Caco-2 (cell line): Measurements from ENCODE around the gene TAAR1. TPM values are rescaled to one million over a fixed set of nuclear protein-coding genes. Genes with fewer than 3 reads are reported as not detected.

ENCODE experiments used
- BruUV-seq: library from RNA; stranded (reverse); fragments of 400-500 nt; replicated peaks from 2 replicates; lab custom pipeline; 2021; lab: Mats Ljungman, UMichigan
- CTCF ChIA-PET: fragments of 300-600 bp; sonication (Branson Sonifier 250); formaldehyde crosslinking; loops from one replicate; lab custom pipeline; 2022; ENCODE audit warnings: antibody characterized with exemption; lab: Charles Lee
- POLR2A ChIA-PET: fragments of 300-600 bp; sonication (Branson Sonifier 250); formaldehyde crosslinking; loops from one replicate; lab custom pipeline; 2022; ENCODE audit warnings: antibody characterized with exemption; lab: Charles Lee
- DNase-seq, 2 experiments: peaks; one replicate each; pipeline versions ENCODE4 v3.0.0 to v3.0.0-alpha.2; 2020 to 2022
- H3K27me3 ChIP-seq: replicated peaks from 2 replicates; pipeline ENCODE4 v1.6.0; 2011; ENCODE audit warnings: low read length; ENCODE audit not compliant: control insufficient read depth, insufficient read depth
- H3K36me3 ChIP-seq: 2 replicates; pipeline ENCODE4 v1.5.1; 2011; ENCODE audit warnings: low read length; ENCODE audit not compliant: control insufficient read depth, insufficient read depth
- H3K4me1 ChIP-seq: fragments of 250-450 bp; sonication (Bioruptor Pico); 2 replicates; pipeline ENCODE4 v1.5.1; 2020; ENCODE audit warnings: mild to moderate bottlenecking
- H3K4me3 ChIP-seq: 2 replicates; pipeline ENCODE4 v1.5.1; 2011; ENCODE audit warnings: low read depth, mild to moderate bottlenecking, control low read depth, low read length
- H3K9me3 ChIP-seq: fragments of 250-450 bp; sonication (Bioruptor Pico); 2 replicates; pipeline ENCODE4 v1.5.1; 2020; ENCODE audit warnings: mild to moderate bottlenecking, moderate library complexity
- H3K27ac Mint-ChIP-seq: one replicate; pipeline ENCODE4 v1.8.0; 2022; ENCODE audit warnings: mixed read lengths; ENCODE audit not compliant: unreplicated experiment
- H3K27me3 Mint-ChIP-seq: one replicate; pipeline ENCODE4 v1.8.0; 2022; ENCODE audit warnings: mixed read lengths; ENCODE audit not compliant: insufficient read depth, unreplicated experiment
- H3K36me3 Mint-ChIP-seq: one replicate; pipeline ENCODE4 v1.8.0; 2022; ENCODE audit warnings: mild to moderate bottlenecking, mixed read lengths; ENCODE audit not compliant: insufficient read depth, unreplicated experiment
- H3K4me1 Mint-ChIP-seq: one replicate; pipeline ENCODE4 v1.8.0; 2022; ENCODE audit warnings: low read depth, mixed read lengths; ENCODE audit not compliant: unreplicated experiment
- H3K4me3 Mint-ChIP-seq: one replicate; pipeline ENCODE4 v1.8.0; 2022; ENCODE audit warnings: mild to moderate bottlenecking, moderate library complexity, mixed read lengths; ENCODE audit not compliant: unreplicated experiment
- H3K9me3 Mint-ChIP-seq: one replicate; pipeline ENCODE4 v1.8.0; 2022; ENCODE audit warnings: mixed read lengths; ENCODE audit not compliant: unreplicated experiment
- intact Hi-C: fragments of 100-400 bp; cut with micrococcal nuclease; formaldehyde crosslinking; loops from one replicate; pipeline ENCODE4 v1.10.0; 2022; ENCODE audit not compliant: unreplicated experiment
- total RNA-seq: library from RNA; stranded (reverse); gene quantifications from 2 replicates; pipeline ENCODE4 v1.2.3, GENCODE V29; 2022
- TF ChIP-seq, protein P1 (sequence below), 2 experiments: fragments of 200-600 bp in 1 of 2; IDR thresholded peaks; 1 replicate in 1 of 2; 2 replicates in 1 of 2; pipeline versions ENCODE4 v1.5.1 to v1.8.0; 2011 to 2022; ENCODE audit warnings: antibody characterized with exemption in 1 of 2, control low read depth in 1 of 2, inconsistent platforms in 1 of 2, low read depth in 1 of 2, low read length in 1 of 2, mild to moderate bottlenecking in 1 of 2, moderate library complexity in 1 of 2; ENCODE audit not compliant: insufficient read depth in 1 of 2, severe bottlenecking in 1 of 2, unreplicated experiment in 1 of 2

The TAAR1 gene
- total RNA-seq, 1 experiment from 2014 or later, result not detected

GRCh38 chr6:132669690-132670291 is 10.8 kb upstream of the TAAR1 start:
- Histone ChIP-seq H3K36me3 (no peaks in the 10 kb centered on the region), H3K4me3 (no peak overlapping the region), H3K9me3 (no peaks in the 10 kb centered on the region), H3K4me1 (peaks cover 42% of the 10 kb centered on the region), H3K27me3 (no peaks in the 10 kb centered on the region)
- peak in 1 of 2 experiments; percentile 16 for DNase-seq
- Mint-ChIP-seq H3K36me3 (peaks cover 4% of the 10 kb centered on the region), H3K27ac (peak overlapping the region; percentile 40), H3K4me3 (peak overlapping the region; percentile 22), H3K27me3 (no peaks in the 10 kb centered on the region), H3K9me3 (peaks cover 20% of the 10 kb centered on the region), H3K4me1 (peaks cover 36% of the 10 kb centered on the region)
- TF ChIP-seq, protein P1, sequence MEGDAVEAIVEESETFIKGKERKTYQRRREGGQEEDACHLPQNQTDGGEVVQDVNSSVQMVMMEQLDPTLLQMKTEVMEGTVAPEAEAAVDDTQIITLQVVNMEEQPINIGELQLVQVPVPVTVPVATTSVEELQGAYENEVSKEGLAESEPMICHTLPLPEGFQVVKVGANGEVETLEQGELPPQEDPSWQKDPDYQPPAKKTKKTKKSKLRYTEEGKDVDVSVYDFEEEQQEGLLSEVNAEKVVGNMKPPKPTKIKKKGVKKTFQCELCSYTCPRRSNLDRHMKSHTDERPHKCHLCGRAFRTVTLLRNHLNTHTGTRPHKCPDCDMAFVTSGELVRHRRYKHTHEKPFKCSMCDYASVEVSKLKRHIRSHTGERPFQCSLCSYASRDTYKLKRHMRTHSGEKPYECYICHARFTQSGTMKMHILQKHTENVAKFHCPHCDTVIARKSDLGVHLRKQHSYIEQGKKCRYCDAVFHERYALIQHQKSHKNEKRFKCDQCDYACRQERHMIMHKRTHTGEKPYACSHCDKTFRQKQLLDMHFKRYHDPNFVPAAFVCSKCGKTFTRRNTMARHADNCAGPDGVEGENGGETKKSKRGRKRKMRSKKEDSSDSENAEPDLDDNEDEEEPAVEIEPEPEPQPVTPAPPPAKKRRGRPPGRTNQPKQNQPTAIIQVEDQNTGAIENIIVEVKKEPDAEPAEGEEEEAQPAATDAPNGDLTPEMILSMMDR (IDR thresholded peaks at IDR 0.05; ENCODE audit: insufficient read depth in 1 of 2, low read depth in 1 of 2, low read length in 1 of 2, severe bottlenecking in 1 of 2, unreplicated experiment in 1 of 2), result peak in 1 of 2 experiments; percentile 38
- ChIA-PET CTCF (interaction anchor here (0.6 to 3.4 kb wide), 3 partner anchors 46 to 153 kb away, joined by 3 to 14 read pairs (median 3); no protein-coding TSS in a partner anchor), POLR2A (no interaction called here)
- BruUV-seq, result no TSS peak
- intact Hi-C loops, result loop anchor here (1.0 to 5.0 kb wide), 3 partner anchors 46 to 128 kb away; partner anchors contain the start of gene SLC18B1

DNA sequence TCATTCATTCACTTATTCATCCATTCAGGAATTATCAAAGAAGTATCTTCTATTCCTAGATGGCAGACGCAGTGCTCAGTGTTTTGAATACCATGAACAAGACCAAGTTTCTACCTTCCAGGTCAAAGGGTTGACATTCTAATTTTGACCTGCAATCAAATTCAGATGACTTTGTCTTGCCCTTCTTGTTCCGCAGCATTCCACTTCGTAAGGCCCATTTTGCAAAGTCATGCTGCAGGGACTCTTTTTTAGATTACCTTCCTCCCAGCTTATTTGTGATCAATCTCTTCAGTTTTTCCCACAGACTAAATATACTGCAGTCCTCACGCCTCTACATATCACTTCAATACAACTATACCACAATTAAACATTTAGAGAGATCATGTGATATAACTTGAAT is 7.1 kb upstream of the TAAR1 start:
- H3K9me3 Mint-ChIP-seq, result peaks cover 23% of the 10 kb centered on the region
- no peak overlapping the region for H3K4me3 ChIP-seq
- POLR2A ChIA-PET, result no interaction called here
- CTCF ChIA-PET, result interaction anchor here (1.2 kb wide), 1 partner anchor 49 kb away, joined by 3 read pairs; no protein-coding TSS in a partner anchor
- peaks cover 37% of the 10 kb centered on the region for H3K4me1 Mint-ChIP-seq
- no peaks in the 10 kb centered on the region for H3K9me3 ChIP-seq
- no peaks in the 10 kb centered on the region for H3K27me3 Mint-ChIP-seq
- H3K4me3 Mint-ChIP-seq, result peak overlapping the region; percentile 54
- no peaks in the 10 kb centered on the region for H3K36me3 ChIP-seq
- intact Hi-C loops, result loop anchor here (1.0 to 5.0 kb wide), 4 partner anchors 53 to 136 kb away; partner anchors contain the start of gene SLC18B1
- peaks cover 28% of the 10 kb centered on the region for H3K4me1 ChIP-seq
- peak overlapping the region; percentile 72 for H3K27ac Mint-ChIP-seq
- DNase-seq, result peak; percentile 57 to 63
- TF ChIP-seq, protein P1 (IDR thresholded peaks at IDR 0.05; ENCODE audit: insufficient read depth in 1 of 2, low read depth in 1 of 2, low read length in 1 of 2, severe bottlenecking in 1 of 2, unreplicated experiment in 1 of 2), result no peak
- no TSS peak for BruUV-seq
- H3K36me3 Mint-ChIP-seq, result peaks cover 4% of the 10 kb centered on the region
- H3K27me3 ChIP-seq, result no peaks in the 10 kb centered on the region

- Mint-ChIP-seq H3K9me3 (peaks cover 23% of the 10 kb centered on the region), H3K4me3 (no peak overlapping the region), H3K27ac (no peak overlapping the region), H3K27me3 (no peaks in the 10 kb centered on the region), H3K36me3 (peaks cover 4% of the 10 kb centered on the region), H3K4me1 (peaks cover 27% of the 10 kb centered on the region)
- H3K27me3 ChIP-seq, result no peaks in the 10 kb centered on the region
- H3K4me3 ChIP-seq, result no peak overlapping the region
- H3K4me1 ChIP-seq, result peaks cover 17% of the 10 kb centered on the region
- no peaks in the 10 kb centered on the region for H3K36me3 ChIP-seq
- BruUV-seq, result no TSS peak
- TF ChIP-seq, protein P1 (IDR thresholded peaks at IDR 0.05; ENCODE audit: insufficient read depth in 1 of 2, low read depth in 1 of 2, low read length in 1 of 2, severe bottlenecking in 1 of 2, unreplicated experiment in 1 of 2), result no peak
- ChIA-PET POLR2A (no interaction called here), CTCF (no interaction called here)
- H3K9me3 ChIP-seq, result no peaks in the 10 kb centered on the region
- DNase-seq, result no peak
- intact Hi-C loops, result loop anchor here (5.0 kb wide), 1 partner anchor 133 kb away; the partner anchor contains the start of gene SLC18B1
These were observed 5.5 kb upstream of the TAAR1 start for GRCh38 chr6:132664309-132665034.
